ENCODE data around the gene TBC1D22A. TPM values are rescaled to one million over a fixed set of nuclear protein-coding genes. Genes with fewer than 3 reads are reported as not detected.

TBC1D22A gene
- total RNA-seq, 2 donors from 2014 or later, result 29.5 to 34.8 TPM

- Mint-ChIP-seq H3K4me1 (ENCODE audit: low read depth) (peaks cover 12% of the 10 kb centered on the region), H3K36me3 (ENCODE audit: insufficient read depth in 2 of 2) (no peaks in the 10 kb centered on the region), H3K27ac (no peak overlapping the region), H3K27me3 (ENCODE audit: low read depth) (no peaks in the 10 kb centered on the region), H3K4me3 (no peak overlapping the region), H3K9me3 (no peaks in the 10 kb centered on the region)
- no peak for DNase-seq
- no peak for ATAC-seq (replicated peaks in 1 of 2)
Measured at GRCh38 chr22:47120399-47120798, 357.9 kb downstream of the TBC1D22A start.

GRCh38 chr22:47121791-47122190, 359.3 kb downstream of the TBC1D22A start:
- Mint-ChIP-seq H3K27me3 (ENCODE audit: low read depth) (no peaks in the 10 kb centered on the region), H3K4me1 (ENCODE audit: low read depth) (peaks cover 12% of the 10 kb centered on the region), H3K4me3 (no peak overlapping the region), H3K36me3 (ENCODE audit: insufficient read depth in 2 of 2) (no peaks in the 10 kb centered on the region), H3K27ac (no peak overlapping the region), H3K9me3 (no peaks in the 10 kb centered on the region)
- ATAC-seq (replicated peaks in 1 of 2) (no peak), DNase-seq (no peak)

- H3K9me3 Mint-ChIP-seq, result no peaks in the 10 kb centered on the region
- H3K27me3 Mint-ChIP-seq (ENCODE audit: low read depth), result no peaks in the 10 kb centered on the region
- no peak overlapping the region for H3K27ac Mint-ChIP-seq
- no peak overlapping the region for H3K4me3 Mint-ChIP-seq
- DNase-seq, result no peak
- no peak for ATAC-seq (replicated peaks in 1 of 2)
- no peaks in the 10 kb centered on the region for H3K36me3 Mint-ChIP-seq (ENCODE audit: insufficient read depth in 2 of 2)
- peaks cover 12% of the 10 kb centered on the region for H3K4me1 Mint-ChIP-seq (ENCODE audit: low read depth)
Measured at GRCh38 chr22:47122441-47123000, 360.1 kb downstream of the TBC1D22A start.

- no peak for ATAC-seq (replicated peaks in 1 of 2)
- no peaks in the 10 kb centered on the region for H3K9me3 Mint-ChIP-seq
- no peak overlapping the region for H3K4me3 Mint-ChIP-seq
- peaks cover 12% of the 10 kb centered on the region for H3K4me1 Mint-ChIP-seq (ENCODE audit: low read depth)
- no peaks in the 10 kb centered on the region for H3K36me3 Mint-ChIP-seq (ENCODE audit: insufficient read depth in 2 of 2)
- DNase-seq, result no peak
- peak overlapping the region; percentile 43 for H3K27ac Mint-ChIP-seq
- no peaks in the 10 kb centered on the region for H3K27me3 Mint-ChIP-seq (ENCODE audit: low read depth)
Measured at GRCh38 chr22:47123006-47123826, 360.8 kb downstream of the TBC1D22A start.

- Mint-ChIP-seq H3K27ac (peak overlapping the region; percentile 43), H3K4me1 (ENCODE audit: low read depth) (peaks cover 12% of the 10 kb centered on the region), H3K4me3 (no peak overlapping the region), H3K27me3 (ENCODE audit: low read depth) (no peaks in the 10 kb centered on the region), H3K9me3 (no peaks in the 10 kb centered on the region), H3K36me3 (ENCODE audit: insufficient read depth in 2 of 2) (no peaks in the 10 kb centered on the region)
- ATAC-seq (replicated peaks in 1 of 2) (no peak), DNase-seq (no peak)
Measured at GRCh38 chr22:47123827-47124442, 361.5 kb downstream of the TBC1D22A start.

GRCh38 chr22:47124451-47124881, 362.0 kb downstream of the TBC1D22A start:
- Mint-ChIP-seq H3K4me1 (ENCODE audit: low read depth) (peaks cover 12% of the 10 kb centered on the region), H3K4me3 (no peak overlapping the region), H3K27ac (no peak overlapping the region), H3K9me3 (no peaks in the 10 kb centered on the region), H3K36me3 (ENCODE audit: insufficient read depth in 2 of 2) (no peaks in the 10 kb centered on the region), H3K27me3 (ENCODE audit: low read depth) (no peaks in the 10 kb centered on the region)
- DNase-seq (no peak), ATAC-seq (replicated peaks in 1 of 2) (no peak)

GRCh38 chr22:47124961-47125360, 362.5 kb downstream of the TBC1D22A start:
- Mint-ChIP-seq H3K27ac (no peak overlapping the region), H3K27me3 (ENCODE audit: low read depth) (no peaks in the 10 kb centered on the region), H3K9me3 (no peaks in the 10 kb centered on the region), H3K36me3 (ENCODE audit: insufficient read depth in 2 of 2) (no peaks in the 10 kb centered on the region), H3K4me3 (no peak overlapping the region), H3K4me1 (ENCODE audit: low read depth) (peaks cover 12% of the 10 kb centered on the region)
- DNase-seq (no peak), ATAC-seq (replicated peaks in 1 of 2) (no peak)

- H3K27ac Mint-ChIP-seq, result no peak overlapping the region
- H3K4me3 Mint-ChIP-seq, result no peak overlapping the region
- H3K9me3 Mint-ChIP-seq, result no peaks in the 10 kb centered on the region
- no peaks in the 10 kb centered on the region for H3K36me3 Mint-ChIP-seq (ENCODE audit: insufficient read depth in 2 of 2)
- H3K27me3 Mint-ChIP-seq (ENCODE audit: low read depth), result no peaks in the 10 kb centered on the region
- no peak for ATAC-seq (replicated peaks in 1 of 2)
- peaks cover 12% of the 10 kb centered on the region for H3K4me1 Mint-ChIP-seq (ENCODE audit: low read depth)
- DNase-seq, result no peak
Measured at GRCh38 chr22:47125603-47126002, 363.2 kb downstream of the TBC1D22A start.

- Mint-ChIP-seq H3K4me1 (ENCODE audit: low read depth) (peaks cover 12% of the 10 kb centered on the region), H3K27ac (no peak overlapping the region), H3K27me3 (ENCODE audit: low read depth) (no peaks in the 10 kb centered on the region), H3K4me3 (no peak overlapping the region), H3K36me3 (ENCODE audit: insufficient read depth in 2 of 2) (no peaks in the 10 kb centered on the region), H3K9me3 (no peaks in the 10 kb centered on the region)
- DNase-seq, result no peak
- ATAC-seq (replicated peaks in 1 of 2), result no peak
Measured at GRCh38 chr22:47126344-47126811, 363.9 kb downstream of the TBC1D22A start.

GRCh38 chr22:47127441-47127871, 365.0 kb downstream of the TBC1D22A start:
- Mint-ChIP-seq H3K36me3 (ENCODE audit: insufficient read depth in 2 of 2) (no peaks in the 10 kb centered on the region), H3K4me3 (no peak overlapping the region), H3K27me3 (ENCODE audit: low read depth) (no peaks in the 10 kb centered on the region), H3K27ac (no peak overlapping the region), H3K4me1 (ENCODE audit: low read depth) (peaks cover 12% of the 10 kb centered on the region), H3K9me3 (no peaks in the 10 kb centered on the region)
- ATAC-seq (replicated peaks in 1 of 2) (no peak), DNase-seq (no peak)

- no peaks in the 10 kb centered on the region for H3K36me3 Mint-ChIP-seq (ENCODE audit: insufficient read depth in 2 of 2)
- DNase-seq, result no peak
- no peak overlapping the region for H3K27ac Mint-ChIP-seq
Measured at GRCh38 chr22:47128216-47128615, 365.8 kb downstream of the TBC1D22A start.

GRCh38 chr22:47128622-47129215, 366.3 kb downstream of the TBC1D22A start:
- Mint-ChIP-seq H3K27ac (no peak overlapping the region), H3K9me3 (no peaks in the 10 kb centered on the region), H3K36me3 (ENCODE audit: insufficient read depth in 2 of 2) (no peaks in the 10 kb centered on the region), H3K4me1 (ENCODE audit: low read depth) (peaks cover 7% of the 10 kb centered on the region), H3K27me3 (ENCODE audit: low read depth) (no peaks in the 10 kb centered on the region), H3K4me3 (no peak overlapping the region)
- no peak for DNase-seq
- ATAC-seq (replicated peaks in 1 of 2), result no peak

More at GRCh38 chr22:47128216-47128615, 365.8 kb downstream of the TBC1D22A start:
- Mint-ChIP-seq H3K4me1 (ENCODE audit: low read depth) (peaks cover 12% of the 10 kb centered on the region), H3K9me3 (no peaks in the 10 kb centered on the region), H3K4me3 (no peak overlapping the region), H3K27me3 (ENCODE audit: low read depth) (no peaks in the 10 kb centered on the region)
- no peak for ATAC-seq (replicated peaks in 1 of 2)

Data from activated T-cell treated with anti-CD3 and anti-CD28 coated beads, Interleukin-2, amount 50 U/mL, for 72 hours (primary cell).